Ascending aorta (tissue), 2 donors: ENCODE results near the gene CACNA1B. TPM values are rescaled to one million over a fixed set of nuclear protein-coding genes. Genes with fewer than 3 reads are reported as not detected.
"Not testable (repeated sequence)": the region's sequence is repeated elsewhere in the genome, so short reads cannot be mapped to it uniquely, and the experiment has no call there.

Experiments used
- DNase-seq, 2 donors: peaks; one replicate each; pipeline ENCODE4 v3.0.0-alpha.2; 2019; ENCODE audit warnings: low spot score in 2 of 2
- H3K27ac ChIP-seq, 2 donors: fragments of 200-600 bp; sonication (generic); one replicate each; pipeline ENCODE4 v1.5.1; 2016 to 2017; ENCODE audit warnings: mild to moderate bottlenecking in 1 of 2
- H3K27me3 ChIP-seq: fragments of 200-600 bp; sonication (generic); one replicate; pipeline ENCODE4 v1.5.1; 2017
- H3K36me3 ChIP-seq, 2 donors: fragments of 200-600 bp; sonication (generic); one replicate each; pipeline ENCODE4 v1.5.1; 2016
- H3K4me1 ChIP-seq, 2 donors: fragments of 200-600 bp; sonication (generic); one replicate each; pipeline ENCODE4 v1.5.1; 2016 to 2017; ENCODE audit warnings: mild to moderate bottlenecking in 1 of 2
- H3K4me3 ChIP-seq, 2 donors: fragments of 200-600 bp; sonication (generic); one replicate each; pipeline ENCODE4 v1.5.1; 2016 to 2017; ENCODE audit warnings: mild to moderate bottlenecking in 1 of 2
- H3K9me3 ChIP-seq, 2 donors: fragments of 200-600 bp; sonication (generic); one replicate each; pipeline ENCODE4 v1.5.1; 2016
- intact Hi-C: fragments of 100-400 bp; cut with DNase I; formaldehyde crosslinking; loops from one replicate; pipeline ENCODE4 v1.15.1; 2023
- total RNA-seq: library from RNA; depleted of rRNA; stranded (reverse); fragments of >200 nt; gene quantifications from one replicate; pipeline ENCODE4 v1.1.0, GENCODE V29; 2016
- TF ChIP-seq, protein P1 (sequence below), 3 experiments: fragments of 200-600 bp in 2 of 3; fragments of 450-650 bp in 1 of 3; sonication (generic) in 2 of 3; IDR thresholded peaks; one replicate each; pipeline ENCODE4 v1.5.1; 2016 to 2019; ENCODE audit warnings: antibody characterized with exemption in 3 of 3, mild to moderate bottlenecking in 1 of 3, moderate library complexity in 1 of 3

The CACNA1B gene
- not detected for total RNA-seq

- Histone ChIP-seq H3K27me3 (peaks cover 13% of the 10 kb centered on the region), H3K4me3 (peak within 1 kb of the TSS; percentile 19 to 39)
- intact Hi-C loops, H3K27ac ChIP-seq, H3K4me1 ChIP-seq, H3K9me3 ChIP-seq, DNase-seq, H3K36me3 ChIP-seq: not testable (repeated sequence)
Observed at GRCh38 chr9:137877506-137878122, at the start of gene CACNA1B. TSS of gene CACNA1B (plus strand) at chr9:137877782. CDS start at chr9:137877934, 152 bp downstream.

- peaks cover 34 to 73% of the 10 kb centered on the region in 2 donors for H3K36me3 ChIP-seq
- DNase-seq = no peak
- H3K9me3 ChIP-seq = no peaks in the 10 kb centered on the region
- no peaks in the 10 kb centered on the region for H3K27me3 ChIP-seq
- no peak overlapping the region for H3K27ac ChIP-seq
- intact Hi-C loops = no loop called here
- TF ChIP-seq, protein P1, sequence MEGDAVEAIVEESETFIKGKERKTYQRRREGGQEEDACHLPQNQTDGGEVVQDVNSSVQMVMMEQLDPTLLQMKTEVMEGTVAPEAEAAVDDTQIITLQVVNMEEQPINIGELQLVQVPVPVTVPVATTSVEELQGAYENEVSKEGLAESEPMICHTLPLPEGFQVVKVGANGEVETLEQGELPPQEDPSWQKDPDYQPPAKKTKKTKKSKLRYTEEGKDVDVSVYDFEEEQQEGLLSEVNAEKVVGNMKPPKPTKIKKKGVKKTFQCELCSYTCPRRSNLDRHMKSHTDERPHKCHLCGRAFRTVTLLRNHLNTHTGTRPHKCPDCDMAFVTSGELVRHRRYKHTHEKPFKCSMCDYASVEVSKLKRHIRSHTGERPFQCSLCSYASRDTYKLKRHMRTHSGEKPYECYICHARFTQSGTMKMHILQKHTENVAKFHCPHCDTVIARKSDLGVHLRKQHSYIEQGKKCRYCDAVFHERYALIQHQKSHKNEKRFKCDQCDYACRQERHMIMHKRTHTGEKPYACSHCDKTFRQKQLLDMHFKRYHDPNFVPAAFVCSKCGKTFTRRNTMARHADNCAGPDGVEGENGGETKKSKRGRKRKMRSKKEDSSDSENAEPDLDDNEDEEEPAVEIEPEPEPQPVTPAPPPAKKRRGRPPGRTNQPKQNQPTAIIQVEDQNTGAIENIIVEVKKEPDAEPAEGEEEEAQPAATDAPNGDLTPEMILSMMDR (IDR thresholded peaks at IDR 0.05) = no peak
- no peak overlapping the region for H3K4me3 ChIP-seq
- H3K4me1 ChIP-seq = no peaks in the 10 kb centered on the region
Observed at GRCh38 chr9:137827908-137828526, 49.6 kb upstream of the CACNA1B start.

DNA sequence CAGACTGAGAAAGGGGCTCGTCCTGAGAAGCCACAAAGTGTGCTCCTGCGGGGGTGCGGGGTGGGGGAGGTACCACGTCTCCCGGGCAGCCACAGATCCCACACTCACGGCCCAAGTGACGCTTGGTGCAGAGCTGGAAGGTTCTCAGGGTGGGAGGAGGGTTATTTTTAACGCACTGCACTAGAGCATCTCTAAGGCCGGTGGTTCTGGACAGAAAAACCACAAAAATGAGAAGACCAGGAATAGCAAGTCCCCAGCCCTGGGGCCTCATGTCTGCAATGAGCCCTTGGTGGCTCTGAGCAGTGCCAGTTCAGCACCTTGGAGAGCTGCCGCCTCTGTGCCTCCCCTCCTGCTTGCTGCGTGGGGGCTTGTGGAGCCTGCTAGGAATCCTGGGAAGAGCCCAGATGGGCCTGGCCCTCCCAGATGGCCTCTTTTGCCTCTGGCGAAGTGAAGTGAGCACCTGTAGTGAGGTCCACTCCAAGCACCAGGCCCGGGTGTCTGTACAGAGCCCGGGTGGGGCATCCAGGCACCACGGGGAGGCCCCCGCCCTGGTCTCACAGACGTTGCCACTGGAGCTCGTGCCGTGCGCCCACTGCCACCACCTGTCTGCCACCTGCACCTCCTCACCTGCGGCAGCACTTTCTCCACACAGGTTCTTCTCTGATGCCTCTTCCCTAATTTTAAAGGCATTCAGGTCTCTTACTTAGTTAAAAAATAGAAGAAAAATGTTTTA, 48.9 kb upstream of the CACNA1B start:
- Histone ChIP-seq H3K27me3 (no peaks in the 10 kb centered on the region), H3K36me3 (peaks cover 41 to 78% of the 10 kb centered on the region in 2 donors), H3K27ac (no peak overlapping the region), H3K4me1 (no peaks in the 10 kb centered on the region), H3K4me3 (no peak overlapping the region), H3K9me3 (no peaks in the 10 kb centered on the region)
- intact Hi-C loops = no loop called here
- TF ChIP-seq, protein P1 (IDR thresholded peaks at IDR 0.05) = no peak
- no peak for DNase-seq

- peaks cover 49 to 78% of the 10 kb centered on the region in 2 donors for H3K36me3 ChIP-seq
Observed at GRCh38 chr9:137829260-137829996, 48.2 kb upstream of the CACNA1B start.

GRCh38 chr9:137832191-137832700, 45.3 kb upstream of the CACNA1B start:
- intact Hi-C loops = no loop called here
- no peaks in the 10 kb centered on the region for H3K4me1 ChIP-seq
- peaks cover 51 to 76% of the 10 kb centered on the region in 2 donors for H3K36me3 ChIP-seq
- no peak for DNase-seq
- no peaks in the 10 kb centered on the region for H3K27me3 ChIP-seq
- H3K9me3 ChIP-seq = no peaks in the 10 kb centered on the region
- H3K27ac ChIP-seq = no peak overlapping the region
- TF ChIP-seq, protein P1 (IDR thresholded peaks at IDR 0.05) = no peak
- H3K4me3 ChIP-seq = no peak overlapping the region

More at GRCh38 chr9:137829260-137829996, 48.2 kb upstream of the CACNA1B start:
- Histone ChIP-seq H3K27me3 (no peaks in the 10 kb centered on the region), H3K27ac (no peak overlapping the region), H3K9me3 (no peaks in the 10 kb centered on the region), H3K4me1 (no peaks in the 10 kb centered on the region), H3K4me3 (no peak overlapping the region)
- no peak for DNase-seq
- TF ChIP-seq, protein P1 (IDR thresholded peaks at IDR 0.05) = no peak
- intact Hi-C loops = no loop called here
